GM12878 (cell line): ENCODE measurements around the gene BNC2. TPM values are rescaled to one million over a fixed set of nuclear protein-coding genes. Genes with fewer than 3 reads are reported as not detected.

Experiments
- ATAC-seq: fragments of 200-7000 bp; cut with Tn5 transposase; 3 replicates; pipeline ENCODE4 v1.9.1; 2020; ENCODE audit warnings: mild to moderate bottlenecking, moderate library complexity
- BruUV-seq: library from RNA; stranded (reverse); fragments of 400-500 nt; replicated peaks from 2 replicates; lab custom pipeline; 2021; lab: Mats Ljungman, UMichigan
- CTCF ChIA-PET: fragments of 300-600 bp; sonication (Branson Sonifier 250); formaldehyde crosslinking; extraction: SDS; loops from one replicate; lab custom pipeline; 2021; ENCODE audit warnings: inconsistent platforms; lab: Yijun Ruan, JAX
- POLR2A ChIA-PET: fragments of 350-600 bp; formaldehyde crosslinking; extraction: SDS; loops from one replicate; lab custom pipeline; 2021; ENCODE audit warnings: inconsistent platforms; lab: Charles Lee
- RAD21 ChIA-PET: fragments of 300-600 bp; sonication (Branson Sonifier 250); formaldehyde crosslinking; loops from one replicate; lab custom pipeline; 2023; ENCODE audit warnings: antibody characterized with exemption; ENCODE audit not compliant: unreplicated experiment; lab: Charles Lee
- SMC1A ChIA-PET: fragments of 300-600 bp; sonication (Branson Sonifier 250); formaldehyde crosslinking; loops from one replicate; lab custom pipeline; 2023; ENCODE audit not compliant: unreplicated experiment, uncharacterized antibody; lab: Charles Lee
- DNase-seq: peaks from one replicate; pipeline ENCODE4 v3.0.0-alpha.2; 2011; ENCODE audit warnings: low read depth, low spot score
- FAIRE-seq: peaks from 3 replicates; lab custom pipeline; 2011; peaks lifted over from hg19 to GRCh38; lab: Jason Lieb, UNC
- H2AFZ ChIP-seq: 2 replicates; pipeline ENCODE4 v1.6.0; 2011; ENCODE audit warnings: low read depth, low read length, control low read depth; ENCODE audit not compliant: control insufficient read depth
- H3K27ac ChIP-seq: 2 replicates; pipeline ENCODE4 v1.5.1; 2011; ENCODE audit warnings: control low read depth; ENCODE audit not compliant: control insufficient read depth, insufficient read depth
- H3K27me3 ChIP-seq, 2 experiments: replicated peaks in 1 of 2; 2 replicates each; pipeline versions ENCODE4 v1.6.0 to v1.6.1; 2011; ENCODE audit warnings: low read length in 1 of 2; ENCODE audit not compliant: control insufficient read depth in 2 of 2, insufficient read depth in 2 of 2
- H3K36me3 ChIP-seq, 2 experiments: 2 replicates each; pipeline ENCODE4 v1.5.1; 2011; ENCODE audit warnings: low read length in 1 of 2; ENCODE audit not compliant: control insufficient read depth in 2 of 2, insufficient read depth in 2 of 2
- H3K4me1 ChIP-seq: 2 replicates; pipeline ENCODE4 v1.6.1; 2011; ENCODE audit warnings: mild to moderate bottlenecking, low read length, moderate library complexity, mixed read lengths; ENCODE audit not compliant: control insufficient read depth, insufficient read depth
- H3K4me2 ChIP-seq: 2 replicates; pipeline ENCODE4 v1.6.0; 2011; ENCODE audit warnings: control low read depth; ENCODE audit not compliant: control insufficient read depth, insufficient read depth
- H3K4me3 ChIP-seq: fragments of 200-600 bp; sonication (generic); 2 replicates; pipeline ENCODE4 v1.5.1; 2016
- H3K79me2 ChIP-seq: 2 replicates; pipeline ENCODE4 v1.6.0; 2011; ENCODE audit warnings: low read length; ENCODE audit not compliant: control insufficient read depth, insufficient read depth
- H3K9ac ChIP-seq: 2 replicates; pipeline ENCODE4 v1.8.0; 2011; ENCODE audit warnings: low read length, control low read depth, mixed read lengths; ENCODE audit not compliant: control insufficient read depth, insufficient read depth
- H3K9me3 ChIP-seq: replicated peaks from 3 replicates; pipeline ENCODE4 v1.5.1; 2011; ENCODE audit warnings: mild to moderate bottlenecking, low read length; ENCODE audit not compliant: control insufficient read depth, insufficient read depth
- H4K20me1 ChIP-seq: 2 replicates; pipeline ENCODE4 v1.6.0; 2011; ENCODE audit not compliant: control insufficient read depth, insufficient read depth
- EED ChIP-seq: sonication (generic); IDR thresholded peaks from 2 replicates; pipeline ENCODE4 v1.6.1; 2016; ENCODE audit warnings: antibody characterized with exemption, low read depth
- GABPA ChIP-seq: IDR thresholded peaks from 2 replicates; pipeline ENCODE4 v1.6.1; 2014; ENCODE audit warnings: antibody characterized with exemption, low read depth, mild to moderate bottlenecking, inconsistent platforms
- NFYB ChIP-seq: IDR thresholded peaks from 2 replicates; pipeline ENCODE4 v1.6.1; 2011; ENCODE audit warnings: low read depth, mild to moderate bottlenecking, low read length, improper control_type of control experiment, moderate library complexity; ENCODE audit not compliant: insufficient read depth
- PML ChIP-seq: IDR thresholded peaks from 2 replicates; pipeline ENCODE4 v1.6.1; 2012; ENCODE audit warnings: low read length, inconsistent platforms
- POLR2A ChIP-seq: IDR thresholded peaks from 2 replicates; pipeline ENCODE4 v1.6.1; 2011; ENCODE audit warnings: low read depth, mild to moderate bottlenecking, low read length
- RAD51 ChIP-seq: fragments of 450-650 bp; IDR thresholded peaks from 2 replicates; pipeline ENCODE4 v1.6.1; 2016; ENCODE audit warnings: moderate library complexity, mild to moderate bottlenecking, inconsistent platforms
- RELA ChIP-seq: fragments of 450-650 bp; IDR thresholded peaks from 2 replicates; pipeline ENCODE4 v1.8.0; 2014; ENCODE audit warnings: borderline replicate concordance; ENCODE audit not compliant: partially characterized antibody
- RUNX3 ChIP-seq: IDR thresholded peaks from 2 replicates; pipeline ENCODE4 v1.6.1; 2012; ENCODE audit warnings: low read length, inconsistent platforms
- SMAD5 ChIP-seq: IDR thresholded peaks from 2 replicates; pipeline ENCODE4 v1.6.1; 2016; ENCODE audit warnings: antibody characterized with exemption, low read depth
- TCF3 ChIP-seq: IDR thresholded peaks from 2 replicates; pipeline ENCODE4 v1.6.1; 2012; ENCODE audit warnings: low read depth, mild to moderate bottlenecking, low read length, borderline replicate concordance; ENCODE audit not compliant: insufficient read depth
- ZNF207 ChIP-seq: fragments of 450-650 bp; IDR thresholded peaks from 2 replicates; pipeline ENCODE4 v1.6.1; 2014; ENCODE audit warnings: antibody characterized with exemption, mild to moderate bottlenecking, borderline replicate concordance
- ZNF217 ChIP-seq: fragments of 450-650 bp; IDR thresholded peaks from 2 replicates; pipeline ENCODE4 v1.6.1; 2017; ENCODE audit warnings: antibody characterized with exemption, mild to moderate bottlenecking
- WGBS: methylation state at CpG from one replicate; pipeline ENCODE4 v1.1.6; 2016; ENCODE audit warnings: low lambda C conversion rate; ENCODE audit not compliant: insufficient replicate concordance, insufficient coverage; ENCODE audit errors: missing lambda C conversion rate; 5-methylcytosine and 5-hydroxymethylcytosine counted together
- in situ Hi-C: fragments of 300-500 bp; cut with MboI; formaldehyde crosslinking; loops from 9 replicates; pipeline ENCODE4 v1.14.3; 2018; ENCODE audit warnings: mixed read lengths
- intact Hi-C: fragments of 100-400 bp; cut with micrococcal nuclease; formaldehyde crosslinking; loops from one replicate; pipeline ENCODE4 v1.14.2; 2022; ENCODE audit not compliant: unreplicated experiment
- polyA plus RNA-seq, 11 experiments: library from polyadenylated mRNA; depleted of rRNA in 4 of 11; unstranded in 6 of 11; stranded (reverse) in 5 of 11; fragments of >200 nt; fragmentation: Nextera tagmentation in 4 of 11; fragmentation: Illumina TruSeq in 1 of 11; extraction: Ambion mirVana in 4 of 11; extraction: Trizol in 1 of 11; gene quantifications; 1 replicate in 1 of 11; 2 replicates in 10 of 11; pipeline versions ENCODE4 v1.2.1 to v1.2.3, GENCODE V29; 2011 to 2016; ENCODE audit warnings: inconsistent platforms in 2 of 11, missing spikeins in 2 of 11, low read depth in 1 of 11
- total RNA-seq, 4 experiments: library from RNA; depleted of rRNA in 3 of 4; stranded (reverse); fragments of >200 nt in 3 of 4; fragmentation: Illumina TruSeq in 1 of 4; extraction: Trizol in 1 of 4; gene quantifications; 2 replicates each; pipeline versions ENCODE4 v1.2.1 to v1.2.3, GENCODE V29; 2013 to 2021
- TF ChIP-seq, protein P1 (sequence below): fragments of 450-650 bp; IDR thresholded peaks from 2 replicates; pipeline ENCODE4 v1.6.1; 2017; ENCODE audit warnings: borderline replicate concordance
- TF ChIP-seq, protein P2 (sequence below): fragments of 450-650 bp; IDR thresholded peaks from 2 replicates; pipeline ENCODE4 v1.6.1; 2017; ENCODE audit warnings: antibody characterized with exemption, mild to moderate bottlenecking, moderate library complexity
- TF ChIP-seq, protein P3 (sequence below): fragments of 450-650 bp; IDR thresholded peaks from 2 replicates; pipeline ENCODE4 v1.6.1; 2017; ENCODE audit warnings: mild to moderate bottlenecking, moderate library complexity

BNC2 gene
- total and polyA plus RNA-seq, 10 of the 15 experiments (the other 5 are each of a cell fraction or from before 2014, with no cell fraction given), result 0.05 to 14.5 (median 0.26) TPM

DNA sequence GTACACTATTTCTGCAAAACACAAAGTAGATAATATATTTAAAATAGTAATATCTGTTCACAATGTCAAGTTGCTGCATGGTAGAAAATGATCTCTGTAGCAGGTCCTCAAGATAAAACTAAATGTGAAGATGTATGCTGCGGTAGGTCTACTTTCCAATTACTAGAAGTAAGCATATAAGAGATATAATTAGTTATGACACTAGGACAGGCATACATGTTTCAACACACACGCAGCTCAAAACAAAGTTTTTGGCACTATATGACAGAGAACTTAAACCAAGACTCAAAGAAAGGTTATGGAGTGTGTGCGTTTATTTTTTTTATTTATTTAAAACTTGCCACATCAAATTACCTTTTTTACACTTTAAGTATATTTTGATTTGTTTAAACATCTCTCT lies 23.5 kb downstream of the BNC2 start (continued):
- TF ChIP-seq TCF3, result no peak

DNA sequence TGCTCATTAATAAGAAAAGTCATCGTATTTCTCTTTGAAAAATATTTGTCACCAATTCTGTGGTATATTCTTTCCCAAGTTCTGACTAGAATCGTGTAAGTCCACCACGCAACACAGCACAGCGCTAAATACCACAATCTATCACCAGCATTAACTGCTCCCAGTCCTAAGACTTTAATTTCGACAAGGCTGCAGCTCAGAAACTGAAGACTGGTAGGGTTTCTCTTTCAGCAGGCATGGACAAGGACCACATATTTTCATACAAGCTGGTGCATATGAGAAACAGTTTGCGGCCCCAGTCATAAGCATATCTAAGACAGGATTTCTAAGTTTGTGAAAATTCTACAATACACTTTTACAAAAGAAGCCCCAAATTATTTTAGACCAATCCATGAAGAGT lies 24.1 kb downstream of the BNC2 start:
- no TSS peak for BruUV-seq
- no peak overlapping the region for H3K4me2 ChIP-seq
- SMC1A ChIA-PET, result no interaction called here
- DNase-seq (no peak), FAIRE-seq (no peak), ATAC-seq (no peak)
- RAD21 ChIA-PET, result no interaction called here
- H3K9ac ChIP-seq, result no peak overlapping the region
- no peaks in the 10 kb centered on the region for H3K9me3 ChIP-seq
- H3K79me2 ChIP-seq, result no peaks in the 10 kb centered on the region
- CTCF ChIA-PET, result no interaction called here
- H3K4me3 ChIP-seq, result no peak overlapping the region
- POLR2A ChIA-PET, result interaction anchor here (0.7 kb wide), 1 partner anchor 537 kb away, joined by 3 read pairs; no protein-coding TSS in a partner anchor
- H3K27ac ChIP-seq, result no peak overlapping the region
- H3K4me1 ChIP-seq, result no peaks in the 10 kb centered on the region
- no peaks in the 10 kb centered on the region for H3K36me3 ChIP-seq
- H2AFZ ChIP-seq, result no peak overlapping the region
- no peaks in the 10 kb centered on the region for H3K27me3 ChIP-seq
- in situ Hi-C loops, result no loop called here
- H4K20me1 ChIP-seq, result no peaks in the 10 kb centered on the region
- intact Hi-C loops, result no loop called here
- 33% methylated on average over 6 of the region's 6 CpGs for WGBS
- TF ChIP-seq RAD51 (no peak), EED (no peak), NFYB (no peak), ZNF207 (no peak), ZNF217 (no peak), RUNX3 (no peak), RELA (no peak), POLR2A (no peak), PML (no peak), GABPA (no peak), SMAD5 (no peak)
- TF ChIP-seq, protein P1, sequence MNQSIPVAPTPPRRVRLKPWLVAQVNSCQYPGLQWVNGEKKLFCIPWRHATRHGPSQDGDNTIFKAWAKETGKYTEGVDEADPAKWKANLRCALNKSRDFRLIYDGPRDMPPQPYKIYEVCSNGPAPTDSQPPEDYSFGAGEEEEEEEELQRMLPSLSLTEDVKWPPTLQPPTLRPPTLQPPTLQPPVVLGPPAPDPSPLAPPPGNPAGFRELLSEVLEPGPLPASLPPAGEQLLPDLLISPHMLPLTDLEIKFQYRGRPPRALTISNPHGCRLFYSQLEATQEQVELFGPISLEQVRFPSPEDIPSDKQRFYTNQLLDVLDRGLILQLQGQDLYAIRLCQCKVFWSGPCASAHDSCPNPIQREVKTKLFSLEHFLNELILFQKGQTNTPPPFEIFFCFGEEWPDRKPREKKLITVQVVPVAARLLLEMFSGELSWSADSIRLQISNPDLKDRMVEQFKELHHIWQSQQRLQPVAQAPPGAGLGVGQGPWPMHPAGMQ, result no peak
- TF ChIP-seq, protein P2, sequence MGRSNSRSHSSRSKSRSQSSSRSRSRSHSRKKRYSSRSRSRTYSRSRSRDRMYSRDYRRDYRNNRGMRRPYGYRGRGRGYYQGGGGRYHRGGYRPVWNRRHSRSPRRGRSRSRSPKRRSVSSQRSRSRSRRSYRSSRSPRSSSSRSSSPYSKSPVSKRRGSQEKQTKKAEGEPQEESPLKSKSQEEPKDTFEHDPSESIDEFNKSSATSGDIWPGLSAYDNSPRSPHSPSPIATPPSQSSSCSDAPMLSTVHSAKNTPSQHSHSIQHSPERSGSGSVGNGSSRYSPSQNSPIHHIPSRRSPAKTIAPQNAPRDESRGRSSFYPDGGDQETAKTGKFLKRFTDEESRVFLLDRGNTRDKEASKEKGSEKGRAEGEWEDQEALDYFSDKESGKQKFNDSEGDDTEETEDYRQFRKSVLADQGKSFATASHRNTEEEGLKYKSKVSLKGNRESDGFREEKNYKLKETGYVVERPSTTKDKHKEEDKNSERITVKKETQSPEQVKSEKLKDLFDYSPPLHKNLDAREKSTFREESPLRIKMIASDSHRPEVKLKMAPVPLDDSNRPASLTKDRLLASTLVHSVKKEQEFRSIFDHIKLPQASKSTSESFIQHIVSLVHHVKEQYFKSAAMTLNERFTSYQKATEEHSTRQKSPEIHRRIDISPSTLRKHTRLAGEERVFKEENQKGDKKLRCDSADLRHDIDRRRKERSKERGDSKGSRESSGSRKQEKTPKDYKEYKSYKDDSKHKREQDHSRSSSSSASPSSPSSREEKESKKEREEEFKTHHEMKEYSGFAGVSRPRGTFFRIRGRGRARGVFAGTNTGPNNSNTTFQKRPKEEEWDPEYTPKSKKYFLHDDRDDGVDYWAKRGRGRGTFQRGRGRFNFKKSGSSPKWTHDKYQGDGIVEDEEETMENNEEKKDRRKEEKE, result no peak
- TF ChIP-seq, protein P3, sequence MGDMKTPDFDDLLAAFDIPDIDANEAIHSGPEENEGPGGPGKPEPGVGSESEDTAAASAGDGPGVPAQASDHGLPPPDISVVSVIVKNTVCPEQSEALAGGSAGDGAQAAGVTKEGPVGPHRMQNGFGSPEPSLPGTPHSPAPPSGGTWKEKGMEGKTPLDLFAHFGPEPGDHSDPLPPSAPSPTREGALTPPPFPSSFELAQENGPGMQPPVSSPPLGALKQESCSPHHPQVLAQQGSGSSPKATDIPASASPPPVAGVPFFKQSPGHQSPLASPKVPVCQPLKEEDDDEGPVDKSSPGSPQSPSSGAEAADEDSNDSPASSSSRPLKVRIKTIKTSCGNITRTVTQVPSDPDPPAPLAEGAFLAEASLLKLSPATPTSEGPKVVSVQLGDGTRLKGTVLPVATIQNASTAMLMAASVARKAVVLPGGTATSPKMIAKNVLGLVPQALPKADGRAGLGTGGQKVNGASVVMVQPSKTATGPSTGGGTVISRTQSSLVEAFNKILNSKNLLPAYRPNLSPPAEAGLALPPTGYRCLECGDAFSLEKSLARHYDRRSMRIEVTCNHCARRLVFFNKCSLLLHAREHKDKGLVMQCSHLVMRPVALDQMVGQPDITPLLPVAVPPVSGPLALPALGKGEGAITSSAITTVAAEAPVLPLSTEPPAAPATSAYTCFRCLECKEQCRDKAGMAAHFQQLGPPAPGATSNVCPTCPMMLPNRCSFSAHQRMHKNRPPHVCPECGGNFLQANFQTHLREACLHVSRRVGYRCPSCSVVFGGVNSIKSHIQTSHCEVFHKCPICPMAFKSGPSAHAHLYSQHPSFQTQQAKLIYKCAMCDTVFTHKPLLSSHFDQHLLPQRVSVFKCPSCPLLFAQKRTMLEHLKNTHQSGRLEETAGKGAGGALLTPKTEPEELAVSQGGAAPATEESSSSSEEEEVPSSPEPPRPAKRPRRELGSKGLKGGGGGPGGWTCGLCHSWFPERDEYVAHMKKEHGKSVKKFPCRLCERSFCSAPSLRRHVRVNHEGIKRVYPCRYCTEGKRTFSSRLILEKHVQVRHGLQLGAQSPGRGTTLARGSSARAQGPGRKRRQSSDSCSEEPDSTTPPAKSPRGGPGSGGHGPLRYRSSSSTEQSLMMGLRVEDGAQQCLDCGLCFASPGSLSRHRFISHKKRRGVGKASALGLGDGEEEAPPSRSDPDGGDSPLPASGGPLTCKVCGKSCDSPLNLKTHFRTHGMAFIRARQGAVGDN, result no peak
